Stomach (tissue), 4 donors: ENCODE results near the gene NUDT5.

Experiments
- EP300 ChIP-seq: sonication (generic); formaldehyde crosslinking; IDR thresholded peaks from one replicate; pipeline ENCODE4 v1.6.1; 2017; ENCODE audit warnings: antibody characterized with exemption
- POLR2A ChIP-seq, 4 donors: fragments of 450-650 bp; IDR thresholded peaks; one replicate each; pipeline ENCODE4 v1.6.1; 2016; ENCODE audit warnings: antibody characterized with exemption in 4 of 4, control low read depth in 2 of 4, mild to moderate bottlenecking in 1 of 4, moderate library complexity in 1 of 4
- TF ChIP-seq, protein P1 (sequence below), 7 experiments: fragments of 450-650 bp in 4 of 7; fragments of 200-600 bp in 3 of 7; sonication (generic) in 3 of 7; IDR thresholded peaks; one replicate each; pipeline ENCODE4 v1.5.1; 2016 to 2019; ENCODE audit warnings: antibody characterized with exemption in 7 of 7, control low read depth in 2 of 7, mild to moderate bottlenecking in 1 of 7

DNA sequence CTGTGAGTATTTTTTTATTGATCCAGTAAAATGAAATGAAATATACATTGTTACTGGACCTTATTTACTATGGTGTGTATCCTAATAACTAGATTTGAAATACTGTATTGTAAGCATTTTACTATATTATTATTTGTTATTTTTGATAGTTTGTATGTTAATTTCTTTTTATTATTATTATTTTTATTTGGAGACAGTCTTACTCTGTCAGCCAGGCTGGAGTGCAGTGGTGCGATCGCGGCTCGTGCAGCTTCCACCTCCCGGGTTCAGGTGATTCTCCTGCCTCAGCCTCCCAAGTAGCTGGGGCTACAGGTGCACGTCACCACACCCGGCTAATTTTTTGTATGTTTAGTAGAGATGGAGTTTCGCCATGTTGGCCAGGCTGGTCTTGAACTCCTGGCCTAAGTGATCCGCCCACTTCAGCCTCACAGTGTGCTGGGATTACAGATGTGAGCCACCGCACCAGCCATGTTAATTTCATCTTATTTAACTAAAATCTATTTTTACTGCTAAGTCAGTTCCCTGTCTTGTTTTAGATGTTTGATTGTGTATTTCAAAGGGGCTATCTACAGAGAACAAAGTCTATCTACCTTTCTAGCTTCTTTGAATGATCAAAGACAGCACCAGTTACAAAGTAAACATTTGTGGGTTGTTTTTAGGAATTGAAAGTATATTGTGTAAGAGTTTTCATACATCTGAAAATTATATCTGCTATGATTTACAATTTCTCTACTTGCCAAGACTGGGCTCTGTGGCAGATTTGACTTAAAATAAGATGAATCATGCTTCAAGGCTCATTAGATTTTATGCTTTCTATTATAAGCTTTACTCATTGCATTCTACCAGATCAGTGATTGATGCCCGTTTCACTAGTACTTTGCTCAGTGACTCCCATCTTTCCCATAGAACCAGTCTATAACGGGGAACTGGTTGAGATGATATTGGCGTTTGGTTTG is 41.9 kb upstream of the NUDT5 start:
- TF ChIP-seq POLR2A (IDR thresholded peaks at IDR 0.05) = no peak
- TF ChIP-seq, protein P1, sequence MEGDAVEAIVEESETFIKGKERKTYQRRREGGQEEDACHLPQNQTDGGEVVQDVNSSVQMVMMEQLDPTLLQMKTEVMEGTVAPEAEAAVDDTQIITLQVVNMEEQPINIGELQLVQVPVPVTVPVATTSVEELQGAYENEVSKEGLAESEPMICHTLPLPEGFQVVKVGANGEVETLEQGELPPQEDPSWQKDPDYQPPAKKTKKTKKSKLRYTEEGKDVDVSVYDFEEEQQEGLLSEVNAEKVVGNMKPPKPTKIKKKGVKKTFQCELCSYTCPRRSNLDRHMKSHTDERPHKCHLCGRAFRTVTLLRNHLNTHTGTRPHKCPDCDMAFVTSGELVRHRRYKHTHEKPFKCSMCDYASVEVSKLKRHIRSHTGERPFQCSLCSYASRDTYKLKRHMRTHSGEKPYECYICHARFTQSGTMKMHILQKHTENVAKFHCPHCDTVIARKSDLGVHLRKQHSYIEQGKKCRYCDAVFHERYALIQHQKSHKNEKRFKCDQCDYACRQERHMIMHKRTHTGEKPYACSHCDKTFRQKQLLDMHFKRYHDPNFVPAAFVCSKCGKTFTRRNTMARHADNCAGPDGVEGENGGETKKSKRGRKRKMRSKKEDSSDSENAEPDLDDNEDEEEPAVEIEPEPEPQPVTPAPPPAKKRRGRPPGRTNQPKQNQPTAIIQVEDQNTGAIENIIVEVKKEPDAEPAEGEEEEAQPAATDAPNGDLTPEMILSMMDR (IDR thresholded peaks at IDR 0.05) = no peak
- no peak for TF ChIP-seq EP300
